Loucy (cell line): ENCODE measurements around the gene DOCK6.

Experiments used
- H2AFZ ChIP-seq: fragments of 200-600 bp; sonication (generic); 2 replicates; pipeline ENCODE4 v1.6.0; 2016; ENCODE audit warnings: antibody characterized with exemption, mild to moderate bottlenecking, low read length, moderate library complexity
- H3F3A ChIP-seq: fragments of 200-600 bp; 2 replicates; pipeline ENCODE4 v1.6.0; 2016; ENCODE audit warnings: antibody characterized with exemption, low read depth, mild to moderate bottlenecking
- H3K27me3 ChIP-seq: fragments of 200-600 bp; sonication (generic); 2 replicates; pipeline ENCODE4 v1.6.1; 2014; ENCODE audit warnings: low read length, mild to moderate bottlenecking; ENCODE audit not compliant: insufficient read depth, poor library complexity, severe bottlenecking
- H3K36me3 ChIP-seq: fragments of 200-600 bp; sonication (generic); 2 replicates; pipeline ENCODE4 v1.6.1; 2016; ENCODE audit warnings: low read length; ENCODE audit not compliant: insufficient read depth
- H3K4me1 ChIP-seq: fragments of 200-600 bp; sonication (generic); 2 replicates; pipeline ENCODE4 v1.5.1; 2014; ENCODE audit warnings: low read length, mild to moderate bottlenecking; ENCODE audit not compliant: insufficient read depth, poor library complexity, severe bottlenecking
- H3K4me2 ChIP-seq: fragments of 200-600 bp; sonication (generic); 2 replicates; pipeline ENCODE4 v1.6.0; 2014; ENCODE audit warnings: antibody characterized with exemption, low read length, low read depth, mild to moderate bottlenecking; ENCODE audit not compliant: poor library complexity, severe bottlenecking
- H3K4me3 ChIP-seq: fragments of 200-600 bp; sonication (generic); 2 replicates; pipeline ENCODE4 v1.5.1; 2014; ENCODE audit warnings: low read length, mild to moderate bottlenecking, mixed read lengths; ENCODE audit not compliant: poor library complexity, severe bottlenecking
- H3K79me2 ChIP-seq: fragments of 200-600 bp; sonication (generic); 2 replicates; pipeline ENCODE4 v1.6.1; 2014; ENCODE audit warnings: low read length; ENCODE audit not compliant: insufficient read depth
- H3K9ac ChIP-seq: fragments of 200-600 bp; sonication (generic); 2 replicates; pipeline ENCODE4 v1.6.0; 2014; ENCODE audit warnings: mild to moderate bottlenecking, low read depth, low read length, moderate library complexity; ENCODE audit not compliant: poor library complexity, severe bottlenecking
- H3K9me2 ChIP-seq: fragments of 200-600 bp; sonication (generic); replicated peaks from 2 replicates; pipeline ENCODE4 v1.6.1; 2016; ENCODE audit warnings: low read depth, low read length, mixed read lengths
- H3K9me3 ChIP-seq: fragments of 200-600 bp; sonication (generic); 2 replicates; pipeline ENCODE4 v1.6.1; 2014; ENCODE audit warnings: mild to moderate bottlenecking, antibody characterized with exemption, low read length, low read depth; ENCODE audit not compliant: insufficient read depth
- H4K20me1 ChIP-seq: fragments of 200-600 bp; sonication (generic); 2 replicates; pipeline ENCODE4 v1.6.0; 2014; ENCODE audit warnings: antibody characterized with exemption, low read length, mild to moderate bottlenecking; ENCODE audit not compliant: insufficient read depth, poor library complexity, severe bottlenecking
- CTCF ChIP-seq: fragments of 200-600 bp; sonication (generic); conservative IDR thresholded peaks from 2 replicates; pipeline ENCODE4 v1.5.1; 2014; ENCODE audit warnings: mild to moderate bottlenecking, antibody characterized with exemption, low read length
- EZH2phosphoT487 ChIP-seq: fragments of 200-600 bp; IDR thresholded peaks from 2 replicates; pipeline ENCODE4 v1.6.1; 2018; ENCODE audit warnings: antibody characterized with exemption, mild to moderate bottlenecking, moderate library complexity, borderline replicate concordance

The DOCK6 gene

DNA sequence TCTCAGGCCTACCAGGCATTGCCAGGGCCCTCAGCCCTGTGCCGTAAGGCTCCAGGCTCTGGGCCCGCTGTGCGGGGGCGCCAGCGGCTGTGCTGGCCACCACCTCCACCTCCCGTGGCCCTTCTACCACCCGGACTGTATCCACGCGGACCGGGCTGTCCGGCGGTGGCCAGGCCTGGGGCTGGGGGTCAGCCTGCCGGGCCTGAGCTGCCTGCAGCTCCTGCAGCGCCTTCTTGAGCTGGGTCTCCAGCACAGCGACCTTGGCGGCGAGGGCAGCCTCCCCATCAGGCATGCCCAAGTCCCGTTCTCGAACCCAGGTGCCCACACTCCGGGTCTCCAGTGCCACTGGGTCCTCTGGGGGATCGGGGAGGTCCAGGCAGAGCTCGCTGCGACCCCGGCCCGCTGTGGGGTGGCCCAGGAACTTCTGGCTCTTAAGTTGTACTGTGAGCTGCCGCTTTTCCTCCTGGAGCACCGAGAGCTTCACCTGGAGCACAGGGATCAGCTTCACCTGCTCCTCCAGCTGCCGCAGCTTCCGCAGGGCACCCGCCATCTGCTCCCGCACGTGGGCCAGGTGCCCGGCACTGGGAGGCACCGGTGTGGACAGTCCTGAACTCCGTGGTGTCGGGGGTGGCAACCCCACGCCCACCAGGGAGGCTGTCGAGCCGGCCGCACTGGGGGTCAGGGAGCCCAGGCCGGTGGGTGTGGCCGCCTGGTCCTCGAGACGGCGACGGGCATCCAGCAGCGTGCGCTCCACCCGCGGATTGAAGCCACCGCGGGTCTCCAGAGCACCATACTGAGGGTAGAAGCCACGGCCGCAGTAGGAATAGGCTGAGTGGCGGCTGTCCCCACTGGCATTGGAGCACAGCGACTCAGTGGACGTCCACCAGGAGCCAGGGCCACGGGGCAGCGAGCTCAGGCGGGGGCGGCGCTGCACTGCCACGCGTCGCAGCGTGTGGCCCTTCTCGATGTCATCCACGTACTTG, 69.1 kb downstream of the DOCK6 start:
- no peaks in the 10 kb centered on the region for H3F3A ChIP-seq
- no peaks in the 10 kb centered on the region for H3K9me2 ChIP-seq
- no peak overlapping the region for H3K9ac ChIP-seq
- no peaks in the 10 kb centered on the region for H4K20me1 ChIP-seq
- H3K4me2 ChIP-seq = no peak overlapping the region
- TF ChIP-seq CTCF (no peak), EZH2phosphoT487 (no peak)
- no peaks in the 10 kb centered on the region for H3K79me2 ChIP-seq
- H3K36me3 ChIP-seq = no peaks in the 10 kb centered on the region
- peaks cover 4% of the 10 kb centered on the region for H3K4me1 ChIP-seq
- no peaks in the 10 kb centered on the region for H3K9me3 ChIP-seq
- H3K27me3 ChIP-seq = no peaks in the 10 kb centered on the region
- H3K4me3 ChIP-seq = no peak overlapping the region
- H2AFZ ChIP-seq = no peak overlapping the region

GRCh38 chr19:11191934-11192333, 70.4 kb downstream of the DOCK6 start:
- H3K27me3 ChIP-seq = no peaks in the 10 kb centered on the region
- H3K4me2 ChIP-seq = no peak overlapping the region
- H3K9ac ChIP-seq = no peak overlapping the region
- no peaks in the 10 kb centered on the region for H3K9me3 ChIP-seq
- no peaks in the 10 kb centered on the region for H3F3A ChIP-seq
- H4K20me1 ChIP-seq = no peaks in the 10 kb centered on the region
- no peak for TF ChIP-seq CTCF
- TF ChIP-seq EZH2phosphoT487 = no peak
- H3K4me1 ChIP-seq = peaks cover 2% of the 10 kb centered on the region
- no peaks in the 10 kb centered on the region for H3K36me3 ChIP-seq
- no peaks in the 10 kb centered on the region for H3K9me2 ChIP-seq
- H3K79me2 ChIP-seq = no peaks in the 10 kb centered on the region
- no peak overlapping the region for H2AFZ ChIP-seq
- H3K4me3 ChIP-seq = no peak overlapping the region

DNA sequence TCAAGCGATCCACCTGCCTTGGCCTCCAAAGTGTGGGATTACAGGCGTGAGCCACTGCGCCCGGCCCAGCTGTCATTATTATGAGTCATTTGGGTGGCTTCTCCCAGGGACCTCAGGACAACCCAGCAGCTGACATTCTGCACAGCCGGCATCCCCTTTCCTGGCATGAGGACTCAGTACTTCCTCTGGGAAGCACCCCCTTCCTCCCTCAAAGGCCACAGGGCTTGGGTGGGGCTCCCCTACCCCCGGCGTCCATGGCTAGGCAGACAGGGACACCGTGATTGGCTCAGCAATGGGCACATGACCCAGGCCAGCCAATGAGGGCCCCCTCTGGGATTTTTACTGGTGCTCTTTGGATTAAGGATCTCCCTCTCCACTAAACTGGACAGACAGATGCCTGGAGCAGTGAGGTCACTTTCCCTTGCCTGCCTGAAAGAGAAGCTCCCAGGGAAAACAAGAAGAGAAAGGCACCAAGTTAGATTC, 71.0 kb downstream of the DOCK6 start:
- H3K4me3 ChIP-seq = no peak overlapping the region
- no peaks in the 10 kb centered on the region for H3K9me2 ChIP-seq
- H3K4me2 ChIP-seq = no peak overlapping the region
- no peaks in the 10 kb centered on the region for H3K79me2 ChIP-seq
- H3K9me3 ChIP-seq = no peaks in the 10 kb centered on the region
- no peaks in the 10 kb centered on the region for H3K27me3 ChIP-seq
- no peaks in the 10 kb centered on the region for H3K4me1 ChIP-seq
- H2AFZ ChIP-seq = no peak overlapping the region
- no peak for TF ChIP-seq EZH2phosphoT487
- TF ChIP-seq CTCF = no peak
- no peaks in the 10 kb centered on the region for H3K36me3 ChIP-seq
- H3F3A ChIP-seq = no peaks in the 10 kb centered on the region
- no peaks in the 10 kb centered on the region for H4K20me1 ChIP-seq
- H3K9ac ChIP-seq = no peak overlapping the region
